ENCODE data around the gene ADCY5. TPM values are rescaled to one million over a fixed set of nuclear protein-coding genes. Genes with fewer than 3 reads are reported as not detected.

Gene ADCY5
- total RNA-seq, 1 donor from 2014 or later: 32.2 TPM

GRCh38 chr3:123267821-123268220 is 181.1 kb downstream of the ADCY5 start:
- H3K27ac ChIP-seq: no peak overlapping the region
- H3K9me3 ChIP-seq: no peaks in the 10 kb centered on the region
- peaks cover 0 to 5% of the 10 kb centered on the region in 2 donors for H3K36me3 ChIP-seq
- intact Hi-C loops (cut with DNase I): no loop called here
- no peak for DNase-seq (ENCODE audit: low spot score in 2 of 2)
- no peaks in the 10 kb centered on the region for H3K27me3 ChIP-seq
- no peak overlapping the region for H3K4me3 ChIP-seq
- TF ChIP-seq CTCF (IDR thresholded peaks at IDR 0.05): no peak
- no peaks in the 10 kb centered on the region for H3K4me1 ChIP-seq

GRCh38 chr3:123263941-123264340 is 184.9 kb downstream of the ADCY5 start:
- H3K27me3 ChIP-seq: no peaks in the 10 kb centered on the region
- no peak for DNase-seq (ENCODE audit: low spot score in 2 of 2)
- TF ChIP-seq CTCF (IDR thresholded peaks at IDR 0.05): no peak
- H3K4me1 ChIP-seq: no peaks in the 10 kb centered on the region
- no peak overlapping the region for H3K27ac ChIP-seq
- H3K4me3 ChIP-seq: no peak overlapping the region
- intact Hi-C loops (cut with DNase I): no loop called here
- no peaks in the 10 kb centered on the region for H3K9me3 ChIP-seq
- H3K36me3 ChIP-seq: peaks cover 0 to 5% of the 10 kb centered on the region in 2 donors

GRCh38 chr3:123262868-123263267 is 186.0 kb downstream of the ADCY5 start:
- no peak for TF ChIP-seq CTCF (IDR thresholded peaks at IDR 0.05)
- Histone ChIP-seq H3K4me3 (no peak overlapping the region), H3K27ac (no peak overlapping the region), H3K27me3 (no peaks in the 10 kb centered on the region), H3K4me1 (no peaks in the 10 kb centered on the region), H3K9me3 (no peaks in the 10 kb centered on the region), H3K36me3 (no peaks in the 10 kb centered on the region)
- DNase-seq (ENCODE audit: low spot score in 2 of 2): no peak
- intact Hi-C loops (cut with DNase I): no loop called here

- no peaks in the 10 kb centered on the region for H3K36me3 ChIP-seq
- H3K4me3 ChIP-seq: no peak overlapping the region
- no peaks in the 10 kb centered on the region for H3K4me1 ChIP-seq
- no peaks in the 10 kb centered on the region for H3K9me3 ChIP-seq
- no peaks in the 10 kb centered on the region for H3K27me3 ChIP-seq
- no peak for DNase-seq (ENCODE audit: low spot score in 2 of 2)
- intact Hi-C loops (cut with DNase I): no loop called here
- H3K27ac ChIP-seq: no peak overlapping the region
- no peak for TF ChIP-seq CTCF (IDR thresholded peaks at IDR 0.05)
These were observed 186.7 kb downstream of the ADCY5 start for GRCh38 chr3:123262226-123262625.

GRCh38 chr3:123261666-123262065 is 187.2 kb downstream of the ADCY5 start:
- no peak for TF ChIP-seq CTCF (IDR thresholded peaks at IDR 0.05)
- intact Hi-C loops (cut with DNase I): no loop called here
- no peak overlapping the region for H3K4me3 ChIP-seq

GRCh38 chr3:123258811-123259420 is 190.0 kb downstream of the ADCY5 start:
- H3K36me3 ChIP-seq: peaks cover 0 to 4% of the 10 kb centered on the region in 2 donors
- intact Hi-C loops (cut with DNase I): loop anchor here (1.0 to 5.0 kb wide), 3 partner anchors 232 to 402 kb away; partner anchors contain the start of gene SEMA5B

More at GRCh38 chr3:123261666-123262065, 187.2 kb downstream of the ADCY5 start:
- H3K27me3 ChIP-seq: no peaks in the 10 kb centered on the region
- H3K9me3 ChIP-seq: no peaks in the 10 kb centered on the region
- DNase-seq (ENCODE audit: low spot score in 2 of 2): no peak
- no peaks in the 10 kb centered on the region for H3K4me1 ChIP-seq
- H3K36me3 ChIP-seq: no peaks in the 10 kb centered on the region
- H3K27ac ChIP-seq: no peak overlapping the region

More at GRCh38 chr3:123258811-123259420, 190.0 kb downstream of the ADCY5 start:
- H3K4me1 ChIP-seq: no peaks in the 10 kb centered on the region
- H3K9me3 ChIP-seq: no peaks in the 10 kb centered on the region
- no peak for DNase-seq (ENCODE audit: low spot score in 2 of 2)
- H3K4me3 ChIP-seq: no peak overlapping the region
- no peaks in the 10 kb centered on the region for H3K27me3 ChIP-seq
- peak; percentile 51 to 62 (median 58) for TF ChIP-seq CTCF (IDR thresholded peaks at IDR 0.05)
- H3K27ac ChIP-seq: no peak overlapping the region
